ENCODE measurements around the gene RSKR. TPM values are rescaled to one million over a fixed set of nuclear protein-coding genes. Genes with fewer than 3 reads are reported as not detected.
A peak's percentile ranks its signal among the peaks of the same experiment; 100 is the strongest.
"Not testable (repeated sequence)": the region's sequence is repeated elsewhere in the genome, so short reads cannot be mapped to it uniquely, and the experiment has no call there.

Gene RSKR, protein sequence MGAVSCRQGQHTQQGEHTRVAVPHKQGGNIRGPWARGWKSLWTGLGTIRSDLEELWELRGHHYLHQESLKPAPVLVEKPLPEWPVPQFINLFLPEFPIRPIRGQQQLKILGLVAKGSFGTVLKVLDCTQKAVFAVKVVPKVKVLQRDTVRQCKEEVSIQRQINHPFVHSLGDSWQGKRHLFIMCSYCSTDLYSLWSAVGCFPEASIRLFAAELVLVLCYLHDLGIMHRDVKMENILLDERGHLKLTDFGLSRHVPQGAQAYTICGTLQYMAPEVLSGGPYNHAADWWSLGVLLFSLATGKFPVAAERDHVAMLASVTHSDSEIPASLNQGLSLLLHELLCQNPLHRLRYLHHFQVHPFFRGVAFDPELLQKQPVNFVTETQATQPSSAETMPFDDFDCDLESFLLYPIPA
- polyA plus RNA-seq (ENCODE audit: insufficient read length in 4 of 4), result 10 to 100 TPM in 3 of 4 donors, 1 to 10 TPM in 1; 9.2 to 29.4 (median 15.1) TPM

DNA sequence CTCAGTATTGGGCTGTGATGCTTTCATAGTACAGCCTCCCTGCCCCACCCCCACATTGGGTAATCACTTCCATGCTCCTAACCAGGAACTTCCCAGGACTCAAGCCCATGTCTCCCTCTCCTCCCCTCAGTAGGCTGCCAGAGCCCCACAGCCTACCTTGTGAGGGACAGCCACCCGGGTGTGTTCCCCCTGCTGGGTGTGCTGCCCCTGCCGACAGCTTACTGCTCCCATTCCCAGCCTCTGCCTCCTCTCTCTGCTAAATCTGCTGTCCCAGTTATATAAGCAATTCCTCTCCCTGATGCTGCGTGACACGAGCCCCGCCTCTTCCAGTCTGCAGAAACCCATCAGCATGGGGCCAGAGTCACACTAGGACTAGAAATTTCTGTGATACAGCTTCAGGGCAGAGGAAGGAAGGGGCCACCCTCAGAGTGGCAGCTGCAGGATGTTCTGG is at the start of gene RSKR:
Gene RSKR (minus strand): TSS at position 255 of the 451 bp plus-strand sequence. CDS start 24 bp downstream, at position 231.
- no peak for DNase-seq (ENCODE audit: low read depth in 4 of 4, low spot score in 3 of 4)

DNA sequence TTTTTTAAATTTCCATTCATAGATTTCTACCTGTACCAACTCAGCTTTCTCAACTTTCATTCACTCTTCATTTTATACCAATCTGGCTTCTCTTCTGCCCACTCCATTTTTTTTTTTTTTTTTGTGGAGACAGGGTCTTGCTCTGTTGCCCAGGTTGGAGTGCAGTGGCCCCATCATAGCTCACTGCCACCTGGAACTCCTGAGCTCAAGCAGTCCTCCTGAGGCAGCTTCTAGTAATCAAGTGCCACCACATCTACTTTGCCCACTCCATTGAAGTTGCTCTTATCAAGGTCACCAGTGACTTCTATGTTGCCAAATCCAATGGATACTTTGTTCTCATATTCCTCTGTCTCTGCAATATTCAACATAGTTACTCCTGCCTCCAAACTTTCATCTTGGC is 49.7 kb upstream of the RSKR start:
- DNase-seq (ENCODE audit: low read depth in 4 of 4, low spot score in 3 of 4), result no peak

DNA sequence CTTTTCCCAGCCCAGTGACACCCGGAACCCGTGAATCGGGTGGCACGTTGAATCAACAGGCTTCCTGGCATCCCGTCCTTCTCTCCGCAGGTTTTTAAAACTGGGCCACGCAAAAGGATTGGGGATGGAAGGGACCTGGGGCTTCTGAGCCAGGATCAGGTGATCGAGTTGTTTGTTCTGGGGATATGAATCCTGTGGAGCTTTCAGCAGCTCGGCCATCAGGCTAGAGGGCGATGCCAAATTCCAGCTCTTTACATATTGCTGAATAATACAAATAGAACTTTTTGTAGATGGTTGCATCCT is 48.5 kb upstream of the RSKR start:
- no peak for DNase-seq (ENCODE audit: low read depth in 4 of 4, low spot score in 3 of 4)

DNA sequence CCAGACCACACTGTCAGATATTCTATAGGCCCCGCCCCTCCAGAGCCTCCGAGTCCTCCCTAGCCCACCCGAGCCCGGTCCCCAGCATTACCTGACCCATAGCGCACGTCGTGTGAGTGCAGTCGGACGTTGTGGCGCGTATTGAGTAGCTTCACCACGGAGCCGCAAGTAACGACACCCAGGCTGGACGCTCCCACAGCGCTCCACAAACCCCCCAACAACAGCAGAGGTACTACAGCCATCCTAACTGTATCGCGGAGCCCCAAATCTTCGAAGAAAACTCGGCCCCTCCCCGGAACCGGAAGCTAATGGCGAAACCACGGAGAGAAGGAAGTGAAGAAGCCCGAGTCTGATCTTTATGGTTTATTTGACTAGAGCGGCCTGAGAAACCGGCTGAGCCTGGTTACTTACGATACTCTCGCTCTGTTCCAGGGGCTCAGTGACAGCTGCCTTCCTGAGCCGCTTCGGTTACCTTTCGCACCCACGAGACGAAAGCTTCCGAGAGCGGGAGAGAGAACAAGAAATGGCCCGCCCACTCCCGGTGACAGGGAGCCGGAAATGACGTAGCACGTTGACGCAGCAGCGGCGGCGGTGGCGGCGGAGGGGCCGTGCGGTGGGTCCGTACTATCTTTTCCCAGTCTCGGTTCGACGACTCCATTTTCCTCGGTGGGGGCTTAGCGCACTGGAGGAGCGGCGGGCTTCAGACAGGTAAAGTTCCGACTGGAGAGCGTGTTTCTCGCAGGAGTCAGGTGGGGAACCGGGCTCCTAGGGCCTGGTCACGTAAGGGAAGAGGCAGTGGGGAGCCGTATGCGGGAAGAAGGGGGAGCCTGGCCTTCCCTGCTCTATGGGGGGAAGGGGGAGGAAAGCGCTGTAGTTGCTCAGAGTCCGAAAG is 47.9 kb upstream of the RSKR start, which contains the start of the genes SDF2 and SUPT6H:
Gene SDF2 (minus strand): TSS at position 272 of the 892 bp plus-strand sequence. CDS start 30 bp downstream, at position 242.
Gene SUPT6H (plus strand): TSS at position 571 of the 892 bp plus-strand sequence. CDS start 11,197 bp downstream, outside the sequence.
- DNase-seq (ENCODE audit: low read depth in 4 of 4, low spot score in 3 of 4), result peak; percentile 81 to 84 (median 83)

DNA sequence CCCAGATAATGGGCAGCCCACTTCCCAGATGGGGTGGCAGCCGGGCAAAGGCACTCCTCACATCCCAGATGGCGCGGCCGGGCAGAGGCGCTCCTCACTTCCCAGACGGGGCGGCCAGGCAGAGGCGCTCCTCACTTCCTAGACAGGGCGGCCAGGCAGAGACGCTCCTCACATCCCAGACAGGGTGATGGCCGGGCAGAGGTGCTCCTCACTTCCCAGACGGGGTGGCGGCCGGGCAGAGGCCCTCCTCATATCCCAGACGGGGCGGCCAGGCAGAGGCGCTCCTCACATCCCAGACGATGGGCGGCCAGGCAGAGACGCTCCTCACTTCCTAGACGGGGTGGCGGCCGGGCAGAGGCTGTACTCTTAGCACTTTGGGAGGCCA is 45.5 kb upstream of the RSKR start:
- DNase-seq (ENCODE audit: low read depth in 4 of 4, low spot score in 3 of 4), result not testable (repeated sequence)

DNA sequence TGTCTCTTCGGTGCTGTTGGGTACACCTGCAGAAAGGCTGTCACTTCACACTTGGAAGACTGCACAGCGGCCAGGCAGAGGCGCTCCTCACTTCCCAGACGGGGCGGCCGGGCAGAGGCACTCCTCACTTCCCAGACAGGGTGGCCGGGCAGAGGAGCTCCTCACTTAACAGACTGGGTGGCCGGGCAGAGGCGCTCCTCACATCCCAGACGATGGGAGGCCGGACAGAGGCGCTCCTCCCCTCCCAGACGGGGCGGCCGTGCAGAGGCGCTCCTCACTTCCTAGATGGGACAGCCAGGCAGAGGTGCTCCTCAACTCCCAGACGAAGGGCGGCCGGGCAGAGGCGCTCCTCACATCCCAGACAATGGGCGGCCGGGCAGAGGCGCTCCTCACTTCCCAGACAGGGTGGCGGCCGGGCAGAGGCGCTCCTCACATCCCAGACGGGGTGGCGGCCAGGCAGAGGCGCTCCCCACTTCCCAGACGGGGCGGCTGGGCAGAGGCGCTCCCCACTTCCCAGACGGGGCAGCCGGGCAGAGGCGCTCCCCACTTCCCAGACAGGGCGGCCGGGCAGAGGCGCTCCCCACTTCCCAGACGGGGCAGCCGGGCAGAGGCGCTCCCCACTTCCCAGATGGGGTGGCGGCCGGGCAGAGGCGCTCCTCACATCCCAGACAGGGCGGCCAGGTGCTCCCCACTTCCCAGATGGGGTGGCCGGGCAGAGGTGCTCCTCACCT is 44.9 kb upstream of the RSKR start:
- not testable (repeated sequence) for DNase-seq (ENCODE audit: low read depth in 4 of 4, low spot score in 3 of 4)

DNA sequence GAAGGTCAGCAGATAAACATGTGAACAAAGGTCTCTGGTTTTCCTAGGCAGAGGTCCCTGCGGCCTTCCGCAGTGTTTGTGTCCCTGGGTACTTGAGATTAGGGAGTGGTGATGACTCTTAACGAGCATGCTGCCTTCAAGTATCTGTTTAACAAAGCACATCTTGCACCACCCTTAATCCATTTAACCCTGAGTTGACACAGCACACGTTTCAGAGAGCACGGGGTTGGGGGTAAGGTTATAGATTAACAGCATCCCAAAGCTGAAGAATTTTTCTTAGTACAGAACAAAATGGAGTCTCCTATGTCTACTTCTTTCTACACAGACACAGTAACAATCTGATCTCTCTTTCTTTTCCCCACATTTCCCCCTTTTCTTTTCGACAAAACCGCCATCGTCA is 44.4 kb upstream of the RSKR start:
- not testable (repeated sequence) for DNase-seq (ENCODE audit: low read depth in 4 of 4, low spot score in 3 of 4)

DNA sequence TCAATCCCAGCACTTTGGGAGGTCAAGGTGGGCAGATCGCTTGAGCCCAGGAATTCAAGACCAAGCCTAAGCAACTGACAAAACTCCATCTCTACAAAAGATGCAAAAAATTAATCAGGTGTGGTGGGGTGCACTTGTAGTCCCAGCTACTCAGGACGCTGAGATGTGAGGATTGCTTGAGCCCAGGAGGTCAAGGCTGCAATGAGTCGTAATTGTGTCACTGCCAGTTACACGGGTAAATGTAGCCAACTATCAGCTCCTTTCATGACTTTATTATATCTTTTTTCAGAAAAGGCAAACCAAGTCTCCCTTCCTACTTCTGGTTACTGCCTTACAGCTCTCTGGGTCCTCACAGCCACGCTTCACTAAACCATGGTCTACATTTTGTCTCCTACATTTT is 43.8 kb upstream of the RSKR start:
- no peak for DNase-seq (ENCODE audit: low read depth in 4 of 4, low spot score in 3 of 4)

DNA sequence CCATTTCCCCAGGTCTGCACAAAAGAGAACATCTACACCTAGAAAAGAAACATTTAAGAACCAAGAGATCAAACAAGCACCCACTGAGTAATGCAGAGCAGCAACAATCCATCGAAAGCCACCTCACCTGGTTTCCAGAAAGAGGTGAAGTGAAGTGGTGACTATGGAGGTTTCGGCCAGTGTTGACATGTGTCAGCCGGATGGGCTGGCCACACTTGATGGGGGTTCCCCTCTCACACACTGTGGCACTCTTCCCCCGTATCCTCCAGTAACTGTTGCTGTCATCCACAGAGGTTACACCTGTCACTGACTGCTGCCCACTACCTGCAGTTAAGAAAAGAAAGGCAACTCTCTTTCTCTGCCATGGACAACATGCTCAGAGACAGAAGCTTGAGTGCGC is 41.2 kb upstream of the RSKR start:
- DNase-seq (ENCODE audit: low read depth in 4 of 4, low spot score in 3 of 4), result no peak

DNA sequence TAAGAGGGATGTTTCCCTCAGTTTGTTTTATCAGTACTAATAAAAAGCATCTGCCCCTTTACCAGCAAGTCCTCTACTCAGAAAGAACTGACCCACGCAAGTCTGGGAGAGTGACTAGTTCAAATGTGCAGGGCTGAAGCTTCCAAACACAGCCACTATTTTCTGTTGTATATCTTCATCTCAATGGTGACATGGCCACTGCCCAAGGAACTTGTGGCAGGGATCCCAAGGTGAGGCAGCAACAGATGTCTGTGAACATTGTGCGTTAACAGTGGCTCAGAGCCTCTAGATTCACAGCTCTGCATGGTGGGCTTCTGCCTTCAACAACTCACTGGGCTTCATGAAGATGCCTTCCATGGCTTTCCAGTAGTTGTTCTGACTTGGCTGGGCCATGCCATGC is 34.7 kb upstream of the RSKR start:
- no peak for DNase-seq (ENCODE audit: low read depth in 4 of 4, low spot score in 3 of 4)

DNA sequence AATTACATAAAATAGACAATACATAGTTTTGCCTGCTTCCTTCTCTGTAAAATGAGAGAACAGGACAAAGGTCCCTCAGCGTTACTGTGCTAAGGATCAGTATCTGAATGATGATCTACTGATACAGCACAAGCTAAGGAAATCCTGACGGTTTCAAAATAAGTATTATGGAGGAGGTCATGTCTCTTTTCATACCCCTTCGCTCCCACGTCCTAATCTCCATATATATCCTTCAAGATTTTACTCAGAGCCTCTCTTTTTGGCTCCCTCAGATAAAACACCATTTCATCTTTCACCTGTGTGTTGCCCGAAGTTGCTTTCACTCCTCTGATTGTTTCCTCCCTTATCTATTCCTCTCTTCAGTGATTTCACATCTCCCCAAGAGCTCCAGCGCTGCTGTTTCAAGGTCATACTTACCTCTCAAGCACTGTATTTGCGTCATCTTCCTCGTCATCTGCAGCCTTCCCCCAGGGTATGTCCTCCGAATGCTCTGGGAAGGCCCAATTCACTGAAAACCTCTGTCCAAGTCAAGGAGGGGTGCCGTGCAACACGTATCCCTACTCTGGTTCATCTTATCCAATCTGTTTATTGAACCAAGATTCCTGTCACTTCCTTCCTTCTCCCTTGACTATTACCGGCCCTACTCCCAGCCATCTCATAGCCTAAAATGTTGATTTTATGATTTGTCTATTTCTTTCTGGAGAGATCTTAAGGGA is 32.2 kb upstream of the RSKR start:
- DNase-seq (ENCODE audit: low read depth in 4 of 4, low spot score in 3 of 4), result no peak

DNA sequence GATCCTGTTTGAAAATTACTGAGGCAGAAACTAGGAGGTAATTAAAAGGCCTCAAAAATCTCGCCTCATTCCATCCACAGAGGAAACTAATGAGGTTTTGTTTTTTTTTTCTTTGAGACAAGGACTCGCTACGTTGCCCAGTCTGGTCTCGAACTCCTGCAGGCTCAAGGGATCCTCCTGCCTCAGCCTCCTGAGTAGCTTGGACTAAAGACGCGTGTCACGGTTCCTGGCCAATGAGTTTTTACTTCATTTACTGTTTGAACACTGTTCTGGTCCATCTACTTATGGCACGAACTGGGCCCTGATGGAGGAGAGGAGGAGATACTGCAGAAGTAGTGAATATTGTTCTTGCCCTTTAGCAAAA is 31.6 kb upstream of the RSKR start:
- DNase-seq (ENCODE audit: low read depth in 4 of 4, low spot score in 3 of 4), result no peak

DNA sequence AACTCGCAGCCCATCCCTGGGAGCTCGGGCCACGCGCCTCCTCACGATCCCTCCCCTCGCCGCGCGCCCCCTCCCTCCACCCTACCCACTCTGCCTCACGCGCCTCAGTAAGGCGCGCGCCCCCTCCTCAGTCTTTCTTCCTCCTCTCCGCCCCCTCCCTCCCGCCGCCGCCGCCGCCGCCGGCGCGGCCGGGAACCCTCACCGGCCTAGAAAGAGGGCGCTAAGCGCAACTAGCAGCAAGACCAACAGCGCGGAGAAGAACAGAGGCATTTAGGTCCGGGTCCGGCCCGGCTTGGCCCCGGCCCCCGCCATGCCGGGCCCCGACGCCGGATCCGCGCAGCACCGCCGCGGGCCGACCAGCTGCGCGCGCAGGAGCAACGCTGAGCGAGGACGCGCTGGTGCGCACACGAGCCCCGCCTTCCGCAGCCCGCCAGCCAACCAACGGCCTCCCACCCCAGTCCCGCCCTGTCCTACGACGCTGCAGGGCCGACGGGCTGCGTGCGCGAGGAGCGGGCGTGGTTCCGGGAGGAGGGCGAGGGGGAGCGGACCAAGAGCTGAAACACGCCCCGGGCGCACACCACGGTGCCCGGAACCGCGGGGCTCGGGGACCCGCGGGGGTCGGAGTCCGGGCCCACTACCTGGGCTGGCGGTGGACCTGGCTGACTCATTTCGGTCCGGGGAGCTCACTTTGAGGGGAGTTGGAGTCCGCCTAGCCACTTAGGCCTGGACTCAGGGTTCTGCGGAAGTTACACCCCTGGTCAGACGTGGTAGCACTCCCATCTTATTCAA is 31.0 kb upstream of the RSKR start, which contains the start of gene BLTP2:
Gene BLTP2 (minus strand): TSS at position 372 of the 789 bp plus-strand sequence. CDS start 102 bp downstream, at position 270.
- DNase-seq (ENCODE audit: low read depth in 4 of 4, low spot score in 3 of 4), result peak; percentile 83 to 90 (median 88)

DNA sequence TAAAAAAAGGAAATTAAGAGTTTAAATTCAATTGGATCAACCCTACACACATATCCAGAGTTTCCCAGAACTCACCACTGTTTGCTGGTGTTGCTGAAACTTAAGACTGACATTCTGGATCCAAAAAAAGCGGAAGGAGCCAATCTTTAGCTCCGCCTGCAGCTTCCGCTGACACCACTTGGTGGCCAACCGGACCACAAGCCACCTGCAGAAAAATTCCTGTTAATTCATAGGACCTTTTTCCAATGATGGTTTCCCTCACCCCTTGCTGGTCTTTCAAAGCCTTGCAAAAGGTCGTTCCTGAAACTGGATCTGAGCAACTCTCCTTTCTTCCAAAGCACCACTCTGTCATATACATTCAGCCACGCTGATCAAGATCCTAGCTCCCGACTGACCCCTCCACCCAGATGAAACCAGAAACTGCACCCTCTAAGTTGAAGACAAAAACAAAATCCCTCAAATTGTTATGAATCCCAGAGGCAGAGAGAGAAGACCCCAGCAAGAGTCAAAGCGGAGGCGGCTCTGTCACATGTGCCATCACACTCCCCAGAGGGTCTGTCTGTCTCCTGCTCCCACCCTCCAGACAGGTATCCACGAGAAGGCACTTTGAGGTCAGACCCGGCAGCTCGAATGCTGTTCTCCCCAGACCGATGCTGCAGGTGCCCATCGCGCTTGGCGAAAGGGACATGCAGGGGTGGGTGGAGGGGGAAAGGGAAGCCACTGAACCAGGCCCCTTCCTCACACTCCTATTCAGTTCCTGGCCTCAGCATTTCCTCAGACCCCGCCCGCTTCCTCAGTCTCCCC is 30.2 kb upstream of the RSKR start:
- DNase-seq (ENCODE audit: low read depth in 4 of 4, low spot score in 3 of 4), result no peak

DNA sequence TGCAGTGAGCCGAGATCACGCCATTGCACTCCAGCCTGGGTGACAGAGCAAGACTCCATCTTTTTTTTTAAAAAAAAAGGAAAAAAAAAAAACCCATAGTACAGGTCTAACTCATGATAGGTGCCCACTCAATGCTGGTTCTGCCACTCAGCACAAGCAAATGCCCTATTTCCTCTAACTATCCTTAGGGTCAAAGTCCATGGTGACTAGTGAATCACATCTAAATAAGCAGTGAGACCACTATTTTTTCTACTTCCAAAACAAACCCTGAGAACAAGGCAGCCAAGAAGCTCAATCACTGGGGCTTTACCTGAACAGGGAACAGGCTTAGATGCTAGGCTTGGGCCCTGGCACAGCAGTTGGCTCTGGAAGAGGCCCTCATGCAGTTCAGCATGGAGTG is 27.6 kb upstream of the RSKR start:
- DNase-seq (ENCODE audit: low read depth in 4 of 4, low spot score in 3 of 4), result no peak

DNA sequence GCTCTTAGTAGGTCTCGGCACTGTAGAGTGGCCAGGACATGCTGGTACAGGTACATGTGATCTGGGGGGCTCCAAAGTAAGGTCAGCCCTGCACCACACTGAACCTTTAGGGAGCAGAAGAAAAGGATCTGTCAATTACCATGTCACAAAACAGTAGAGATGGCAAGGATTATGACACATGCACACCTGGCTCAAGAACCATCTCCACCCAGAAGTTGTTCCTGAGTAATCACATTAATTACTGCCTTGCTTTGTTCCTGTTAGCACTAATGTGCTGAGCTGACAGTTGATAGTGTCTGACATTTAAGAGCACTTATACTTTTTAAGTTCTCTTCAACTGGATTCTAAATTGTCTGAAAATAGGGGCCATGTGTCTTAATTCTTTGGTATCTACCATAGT is 21.5 kb upstream of the RSKR start:
- no peak for DNase-seq (ENCODE audit: low read depth in 4 of 4, low spot score in 3 of 4)

DNA sequence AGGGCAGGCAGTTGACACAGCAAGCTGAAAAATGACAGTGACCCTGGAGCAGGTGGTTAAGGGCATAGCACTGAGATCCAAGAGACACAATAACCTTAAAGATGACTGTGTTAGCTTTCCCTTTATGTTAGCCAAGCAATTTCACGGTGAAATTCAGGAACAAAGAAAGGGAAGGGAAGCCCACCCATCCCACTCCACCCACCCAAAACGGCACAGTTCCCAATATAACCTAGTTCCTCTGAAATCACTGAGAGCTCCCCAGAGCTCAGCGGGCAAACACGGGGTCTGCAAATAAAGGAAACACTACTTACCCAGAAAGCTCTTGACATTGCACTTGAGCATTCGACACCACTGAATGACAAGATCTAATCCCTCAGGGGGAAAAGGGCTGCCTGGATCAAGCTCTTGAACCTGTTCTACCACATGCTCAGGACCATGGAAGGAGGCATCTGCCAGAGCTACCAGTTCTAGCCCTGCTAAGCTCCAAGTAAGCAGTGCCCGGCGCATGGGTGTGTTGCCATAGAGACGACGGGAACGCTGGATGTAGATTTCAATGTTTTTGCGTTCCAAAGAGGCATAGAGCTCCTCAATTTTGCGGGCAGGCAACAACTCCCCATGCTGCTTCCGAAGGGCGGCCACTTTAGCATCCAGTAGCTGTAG is 20.4 kb upstream of the RSKR start:
- no peak for DNase-seq (ENCODE audit: low read depth in 4 of 4, low spot score in 3 of 4)

DNA sequence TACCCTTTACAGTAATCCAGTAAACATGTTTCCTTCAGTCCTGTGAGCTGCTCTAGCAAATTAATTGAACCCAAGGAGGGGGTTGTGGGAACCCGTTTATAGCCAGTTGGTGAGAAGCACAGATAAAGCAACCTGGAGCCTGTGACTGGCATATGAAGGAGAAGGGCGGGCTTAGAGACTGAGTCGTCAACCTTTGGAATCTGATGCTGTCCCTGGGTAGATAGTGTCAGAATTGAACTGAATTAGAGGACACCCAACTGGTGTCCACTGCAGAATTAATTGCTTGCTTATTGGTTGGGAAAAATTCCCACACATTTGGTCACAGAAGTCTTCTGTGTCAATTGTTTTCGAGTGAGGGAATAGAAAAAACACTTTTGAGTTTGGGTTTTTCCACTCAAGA is 12.8 kb upstream of the RSKR start:
- DNase-seq (ENCODE audit: low read depth in 4 of 4, low spot score in 3 of 4), result no peak

Measured in left renal pelvis (tissue), 4 donors.